Measurements from ENCODE around the gene PLOD1.
"Not testable (repeated sequence)": the region's sequence is repeated elsewhere in the genome, so short reads cannot be mapped to it uniquely, and the experiment has no call there.

The PLOD1 gene

GRCh38 chr1:11934302-11935056 lies at the start of gene PLOD1:
Gene PLOD1, plus strand, starts transcription at chr1:11934717. Its CDS starts 63 bp downstream, at chr1:11934780.
- peak; percentile 91 for DNase-seq

DNA sequence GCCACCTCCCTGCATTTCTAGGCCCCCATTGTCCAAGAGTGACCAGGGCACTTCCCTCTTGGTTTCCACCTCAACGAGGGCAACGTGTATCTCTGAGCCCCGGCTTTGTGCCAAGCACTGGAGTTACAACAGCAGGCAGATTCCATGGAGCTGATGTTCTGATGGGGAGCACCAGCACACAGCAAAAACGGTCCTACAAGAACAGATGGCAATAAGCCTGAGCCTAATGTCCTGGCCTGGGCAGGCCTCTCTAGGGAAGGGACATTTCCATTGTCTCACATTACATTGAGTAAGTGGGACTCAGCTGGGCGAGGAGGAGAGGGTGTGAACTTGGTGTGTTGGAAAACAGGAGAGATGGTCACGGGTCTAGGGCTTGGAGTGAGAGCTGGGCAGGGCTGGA lies 48.6 kb upstream of the PLOD1 start:
- no peak for DNase-seq

- no peak for DNase-seq
These were observed 47.4 kb upstream of the PLOD1 start for GRCh38 chr1:11886986-11887665.

GRCh38 chr1:11887666-11888007 lies 46.9 kb upstream of the PLOD1 start:
- DNase-seq = no peak

DNA sequence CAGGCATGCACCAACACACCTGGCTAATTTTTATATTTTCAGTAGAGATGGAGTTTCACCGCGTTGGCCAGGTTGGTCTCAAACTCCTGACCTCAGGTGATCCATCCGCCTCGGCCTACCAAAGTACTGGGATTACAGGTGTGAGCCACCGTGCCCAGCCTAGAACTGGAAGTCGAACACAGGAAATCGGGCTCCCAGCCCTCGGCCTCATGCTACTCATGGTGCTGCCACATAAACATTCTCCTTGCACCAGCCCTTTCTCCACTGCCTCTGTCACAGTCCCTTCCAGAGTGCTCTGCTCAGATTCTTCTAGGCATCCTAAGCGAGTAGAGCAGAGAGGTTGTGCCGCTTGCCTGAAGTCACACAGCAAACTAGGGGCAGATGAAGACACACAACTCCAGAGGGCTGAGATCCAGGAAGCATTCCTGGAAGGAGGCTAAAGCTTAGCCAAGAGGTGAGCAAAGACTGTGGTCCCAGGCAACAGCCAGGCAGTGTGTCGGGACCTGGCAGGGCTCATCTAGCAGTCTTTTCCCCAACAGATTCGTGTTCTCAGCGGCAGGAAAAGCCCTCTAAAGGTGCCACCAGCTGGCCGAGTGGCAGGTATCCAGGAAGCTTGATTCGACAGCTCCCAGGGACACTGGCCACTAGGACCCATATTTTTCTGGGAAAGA lies 46.2 kb upstream of the PLOD1 start:
- DNase-seq = no peak

- no peak for DNase-seq
These were observed 45.7 kb upstream of the PLOD1 start for GRCh38 chr1:11888877-11889208.

GRCh38 chr1:11891433-11892186 lies 42.9 kb upstream of the PLOD1 start:
- DNase-seq = no peak

DNA sequence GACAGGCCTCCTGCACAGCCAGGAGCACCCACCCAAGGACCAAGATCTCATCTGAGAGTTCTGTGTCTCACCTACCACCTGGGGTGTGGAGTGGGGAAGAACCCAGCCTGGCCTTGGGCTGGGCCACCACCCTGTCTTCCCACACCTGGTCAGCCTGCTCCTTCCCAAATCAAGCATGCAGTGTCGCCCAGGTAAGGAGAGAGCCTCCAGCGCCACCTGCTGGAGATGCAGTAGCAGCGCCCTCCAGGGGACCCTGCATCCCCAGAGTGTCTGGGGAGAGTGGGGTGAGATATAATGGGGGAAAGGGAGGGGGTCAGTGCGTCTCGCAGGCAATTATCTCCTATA lies 40.6 kb upstream of the PLOD1 start:
- DNase-seq = peak; percentile 79

GRCh38 chr1:11894501-11894900 lies 40.0 kb upstream of the PLOD1 start:
- not testable (repeated sequence) for DNase-seq

DNA sequence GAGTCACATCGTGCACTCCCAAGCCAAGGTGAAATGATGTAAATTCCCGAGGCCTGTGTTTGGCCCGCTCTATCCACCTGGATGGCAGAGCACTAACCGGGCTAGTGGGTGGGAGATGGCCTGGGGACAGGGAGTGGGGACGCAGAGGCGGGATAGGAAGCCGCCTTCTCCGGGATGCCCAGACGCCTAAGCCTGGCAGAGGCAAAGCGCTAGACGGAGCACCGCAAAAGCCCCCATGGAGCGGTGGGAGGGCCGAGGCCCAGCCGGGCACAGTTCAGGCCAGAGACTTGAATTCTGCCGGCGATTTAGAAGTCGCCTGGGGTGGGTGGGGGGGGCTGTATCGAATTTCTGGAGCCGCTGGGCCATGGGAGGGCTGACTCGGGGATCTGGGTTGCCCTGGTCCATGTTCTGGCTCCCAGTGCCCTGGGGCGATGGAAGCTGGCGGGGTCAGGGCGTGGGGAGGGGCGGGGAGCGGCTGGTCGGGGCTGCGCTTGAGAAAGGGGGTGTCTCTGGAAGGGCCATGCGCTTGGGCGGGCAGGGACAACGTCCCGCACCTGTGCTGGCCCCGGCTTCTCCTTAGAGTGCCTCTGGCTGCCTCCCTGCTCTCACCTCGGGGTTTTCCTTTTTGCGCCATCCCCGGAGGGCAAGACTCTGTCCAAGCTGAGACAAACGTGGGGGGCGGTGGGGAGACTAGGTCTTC lies 36.3 kb upstream of the PLOD1 start:
- no peak for DNase-seq

GRCh38 chr1:11898831-11899467 lies 35.6 kb upstream of the PLOD1 start:
- peak; percentile 21 for DNase-seq

GRCh38 chr1:11901446-11901845 lies 33.1 kb upstream of the PLOD1 start:
- not testable (repeated sequence) for DNase-seq

GRCh38 chr1:11903210-11903609 lies 31.3 kb upstream of the PLOD1 start:
- no peak for DNase-seq

DNA sequence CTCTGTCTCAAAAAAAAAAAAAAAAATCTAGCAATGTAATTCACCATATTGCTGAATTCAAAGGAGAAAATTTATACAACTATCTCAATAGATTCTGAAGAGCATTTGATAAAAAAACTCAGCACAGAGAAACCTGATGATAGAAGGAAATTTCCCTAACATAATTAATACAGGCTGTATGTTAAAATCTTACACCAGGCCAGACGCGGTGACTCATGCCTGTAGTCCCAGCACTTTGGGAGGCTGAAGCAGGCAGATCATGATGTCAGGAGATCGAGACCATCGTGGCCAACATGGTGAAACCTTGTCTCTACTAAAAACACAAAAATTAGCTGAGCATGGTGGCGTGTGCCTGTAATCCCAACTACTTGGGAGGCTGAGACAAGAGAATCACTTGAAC lies 30.4 kb upstream of the PLOD1 start:
- not testable (repeated sequence) for DNase-seq

DNA sequence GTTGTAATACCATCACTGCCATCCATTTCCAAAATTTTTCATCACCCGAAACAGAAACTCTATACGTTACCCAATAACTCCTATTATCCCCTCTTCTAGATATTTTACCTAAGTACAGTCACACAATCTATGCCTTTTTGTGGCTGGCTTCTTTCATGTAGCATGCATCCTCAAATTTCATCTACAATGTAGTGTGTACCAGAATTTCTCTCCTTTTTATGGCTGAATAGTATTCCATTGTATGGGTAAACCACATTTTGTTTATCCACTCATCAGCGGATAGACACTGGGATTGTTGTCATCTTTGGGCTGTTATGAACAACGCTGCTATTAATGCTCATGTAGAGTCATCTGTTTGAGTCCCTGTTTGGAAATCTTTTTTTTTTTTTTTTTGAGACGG lies 29.5 kb upstream of the PLOD1 start:
- DNase-seq = no peak

- no peak for DNase-seq
These were observed 27.6 kb upstream of the PLOD1 start for GRCh38 chr1:11906870-11907269.

GRCh38 chr1:11907275-11908094 lies 27.0 kb upstream of the PLOD1 start:
- peak; percentile 89 for DNase-seq

DNA sequence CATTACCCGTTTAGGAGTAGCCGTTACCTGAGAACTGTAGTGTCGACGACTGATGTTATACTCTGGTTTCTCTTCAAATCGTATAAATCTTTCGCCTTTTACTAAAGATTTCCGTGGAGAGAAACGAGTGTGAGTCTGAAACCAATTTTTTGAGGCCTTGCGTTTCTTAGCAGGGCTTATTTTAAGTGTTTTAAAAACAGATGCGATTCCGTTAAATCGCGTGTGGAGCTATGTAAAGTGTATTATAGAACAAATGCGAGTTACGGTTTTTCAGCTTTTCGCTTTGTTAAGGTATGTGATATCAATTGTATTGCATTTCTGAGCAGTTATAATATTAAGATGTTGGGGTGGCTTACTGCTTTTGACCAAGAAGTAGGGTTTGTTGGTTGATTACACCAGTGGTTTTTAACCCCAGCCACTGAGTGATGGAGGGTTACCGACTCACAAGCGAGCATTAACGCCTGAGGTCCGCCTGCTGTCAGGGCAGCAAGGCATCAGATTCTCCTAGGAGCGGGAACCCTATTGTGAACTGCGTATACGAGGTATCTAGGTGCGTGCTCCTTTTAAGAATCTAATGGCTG lies 26.3 kb upstream of the PLOD1 start:
- DNase-seq = peak; percentile 83

DNA sequence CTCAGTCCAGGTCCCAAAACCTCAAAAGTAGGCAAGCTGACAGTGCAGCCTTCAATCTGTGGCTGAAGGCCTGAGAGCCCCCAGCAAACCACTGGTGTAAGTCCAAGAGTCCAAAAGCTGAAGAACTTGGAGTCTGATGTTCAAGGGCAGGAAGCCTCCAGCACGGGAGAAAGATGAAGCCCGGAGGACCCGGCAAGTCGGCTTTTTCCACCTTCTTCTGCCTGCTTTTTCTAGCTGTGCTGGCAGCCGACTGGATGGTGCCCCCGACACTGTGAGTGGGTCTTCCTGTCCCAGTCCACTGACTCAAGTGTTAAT lies 23.6 kb upstream of the PLOD1 start:
- DNase-seq = not testable (repeated sequence)

GRCh38 chr1:11912000-11912399 lies 22.5 kb upstream of the PLOD1 start:
- no peak for DNase-seq
